CD4-positive, alpha-beta T cell treated with Interleukin-15 for 4 hours (primary cell): ENCODE data around the gene PDGFC.

ENCODE experiments used
- DNase-seq: peaks from one replicate; pipeline ENCODE4 v3.0.0-alpha.2; 2020; ENCODE audit warnings: low spot score

PDGFC gene

DNA sequence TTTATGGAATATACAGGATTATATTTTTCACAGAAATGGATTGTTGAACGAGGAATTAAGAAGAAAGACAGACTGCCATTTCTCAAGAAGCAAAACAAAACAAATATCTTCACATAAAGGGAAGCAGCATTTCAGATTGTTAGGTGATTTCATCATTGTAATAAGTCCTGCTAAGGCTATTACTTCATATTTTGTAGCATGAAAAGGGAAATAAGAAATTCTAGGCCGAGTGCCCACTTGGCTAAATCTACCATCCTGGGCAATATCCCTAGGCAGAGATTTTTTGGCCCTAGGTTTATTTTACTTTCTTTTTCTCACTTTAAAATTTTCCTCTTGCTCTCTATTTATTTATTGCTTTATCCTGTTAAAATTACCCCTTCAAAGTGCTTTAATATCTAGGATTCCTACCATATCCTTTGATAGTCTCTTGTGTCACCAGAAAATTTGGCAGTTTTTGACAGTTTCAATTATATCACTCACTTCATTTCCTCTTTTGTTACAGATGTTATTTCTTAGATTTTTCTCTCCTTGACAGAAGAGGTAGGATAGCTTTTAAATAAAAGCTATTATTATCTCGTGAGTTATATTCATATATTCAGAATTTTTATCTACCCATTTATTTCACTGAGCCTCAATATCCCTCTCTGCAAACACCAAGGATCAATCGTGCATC is 142.3 kb downstream of the PDGFC start:
- no peak for DNase-seq

DNA sequence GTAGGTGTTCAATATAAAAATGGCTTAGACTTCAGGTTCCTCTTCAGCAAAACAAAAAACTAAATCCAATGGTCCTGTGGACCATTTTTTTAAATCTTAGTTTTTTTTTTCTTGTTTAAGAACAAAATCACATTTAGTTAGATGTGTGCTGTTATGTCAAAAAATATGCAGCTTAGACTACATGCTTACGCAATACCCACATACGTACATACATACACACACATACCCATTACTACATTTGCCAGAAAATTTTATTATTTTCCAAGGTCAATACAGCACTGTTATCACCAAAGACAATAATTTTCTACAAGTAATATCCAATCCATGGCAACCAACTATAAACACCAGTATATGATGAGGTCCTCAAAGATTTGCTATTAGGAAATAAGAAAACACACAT is 144.1 kb downstream of the PDGFC start:
- no peak for DNase-seq

DNA sequence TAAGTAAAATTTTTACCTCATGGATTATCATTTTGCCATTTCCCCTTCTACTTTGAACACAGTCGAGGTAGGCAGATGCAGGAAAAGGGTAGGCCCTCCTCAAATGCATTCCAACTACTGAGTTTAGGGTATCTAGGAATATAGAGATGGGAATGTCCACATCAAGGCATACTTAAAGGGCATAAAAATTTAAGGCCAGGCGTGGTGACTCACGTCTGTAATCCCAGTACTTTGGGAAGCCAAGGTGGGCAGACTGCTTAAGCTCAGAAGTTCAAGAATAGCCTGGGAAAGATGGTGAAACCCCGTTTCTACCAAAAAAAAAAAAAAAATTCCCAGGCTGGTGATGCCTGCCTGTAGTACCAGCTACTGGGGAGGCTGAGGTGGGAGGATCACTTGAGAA is 146.5 kb downstream of the PDGFC start:
- DNase-seq, result no peak

DNA sequence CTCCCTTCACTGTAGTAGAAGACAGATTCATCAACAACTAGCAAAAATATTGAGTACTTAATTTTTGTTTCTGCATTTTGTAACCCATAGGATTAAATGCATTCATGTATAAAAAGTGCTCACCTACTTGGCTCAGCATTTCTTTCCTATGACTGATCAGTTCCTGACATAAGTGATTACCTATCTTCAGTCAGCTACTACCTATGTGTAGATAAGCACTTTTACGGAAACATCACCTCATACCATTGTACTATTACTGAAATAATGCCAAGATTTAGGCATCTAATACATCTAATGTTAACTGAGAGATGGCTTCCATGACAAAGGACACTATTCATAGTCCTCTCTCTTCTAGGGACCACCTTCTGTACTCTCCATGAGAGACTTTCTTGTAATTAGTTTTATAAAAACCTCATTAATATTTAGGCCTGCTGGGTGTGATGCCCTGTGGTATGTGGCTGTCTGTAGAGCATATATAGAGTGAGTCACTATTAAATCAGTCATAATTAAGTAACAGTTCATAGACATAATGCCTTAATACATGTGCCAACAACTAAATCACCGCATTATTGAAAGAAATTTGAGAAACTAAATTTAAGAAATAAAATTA is 147.0 kb downstream of the PDGFC start:
- DNase-seq, result no peak

DNA sequence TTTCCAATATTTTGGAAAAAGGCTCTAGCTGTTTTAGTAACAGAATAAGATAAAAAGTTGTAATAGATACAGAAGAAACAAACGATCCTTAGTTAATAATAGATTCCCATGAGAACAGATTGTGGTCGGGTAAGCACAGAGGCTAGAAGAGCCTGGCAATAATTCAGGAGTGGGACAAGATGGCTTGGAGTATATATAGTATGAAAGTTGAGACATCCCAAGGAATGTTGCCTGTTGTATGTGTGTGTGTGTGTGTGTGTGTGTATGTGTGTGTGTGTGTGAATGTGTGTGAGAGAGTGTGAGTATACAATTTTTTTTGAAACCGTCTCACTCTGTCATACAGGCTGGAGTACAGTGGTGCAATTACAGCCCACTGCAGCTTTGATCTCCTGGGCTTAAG is 150.7 kb downstream of the PDGFC start:
- DNase-seq, result no peak

DNA sequence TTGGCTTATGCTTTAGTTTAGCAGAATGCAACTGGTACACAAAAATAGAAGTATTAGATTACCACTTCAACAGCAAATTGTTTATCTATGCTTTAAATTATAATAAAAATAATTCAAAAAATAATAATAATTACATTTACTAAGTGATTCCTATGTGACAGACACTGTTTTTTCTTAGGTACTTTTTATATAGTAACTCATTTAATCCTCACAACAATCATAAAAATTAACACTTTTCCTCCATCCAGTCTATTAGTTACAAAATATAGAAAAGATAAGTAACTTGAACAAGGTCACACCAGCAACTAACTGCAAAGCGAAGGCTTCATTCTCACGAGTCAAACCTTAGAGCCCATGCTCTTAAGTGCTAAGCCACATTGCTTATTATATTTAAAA is 155.2 kb downstream of the PDGFC start:
- no peak for DNase-seq

DNA sequence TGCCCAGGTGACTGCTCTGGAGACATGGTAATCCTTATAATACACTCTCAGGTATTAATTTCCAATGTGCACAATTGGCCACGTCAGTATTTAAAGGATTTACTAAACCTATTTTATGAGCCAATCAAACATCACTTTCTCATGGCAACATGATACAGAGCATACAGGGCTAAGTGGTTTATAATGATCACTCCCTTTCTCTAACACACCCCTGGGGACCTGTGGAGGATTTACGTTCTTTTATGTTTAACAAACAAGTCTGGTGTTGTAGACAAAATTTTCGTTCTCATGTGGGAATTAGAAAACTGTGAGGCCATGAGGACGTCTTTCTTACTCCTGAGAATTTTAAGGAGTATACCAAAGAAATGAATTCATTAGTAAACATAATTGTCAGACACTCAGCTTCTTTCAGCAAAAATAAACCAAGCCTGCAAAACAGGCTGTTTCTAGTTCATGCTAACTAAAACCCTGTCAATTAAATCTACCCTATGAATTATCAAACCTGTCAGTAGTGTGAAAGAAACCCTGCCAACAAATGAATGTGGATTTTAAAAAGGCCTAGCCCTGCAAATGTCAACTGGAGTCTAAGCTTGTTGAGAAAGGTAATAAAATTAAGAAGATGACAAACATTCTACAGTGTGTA is 155.8 kb downstream of the PDGFC start:
- no peak for DNase-seq

DNA sequence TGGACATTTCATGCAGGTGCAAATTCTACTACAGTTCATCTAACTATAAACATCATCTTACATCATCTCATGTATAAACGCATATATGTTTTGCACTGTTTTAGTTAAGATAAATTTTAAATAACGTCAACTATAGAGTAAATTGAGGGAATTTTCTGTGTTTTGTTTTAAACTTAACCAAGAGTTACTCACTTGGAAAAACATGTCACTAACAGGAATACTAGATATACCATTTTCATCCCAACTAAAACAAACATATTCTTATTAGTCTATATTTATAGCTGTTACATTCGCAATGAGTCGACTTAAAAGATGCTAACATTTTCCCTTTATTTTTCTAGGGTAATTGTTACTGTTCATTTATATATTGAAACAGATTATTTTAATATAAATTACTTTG is 159.6 kb downstream of the PDGFC start:
- DNase-seq, result no peak

DNA sequence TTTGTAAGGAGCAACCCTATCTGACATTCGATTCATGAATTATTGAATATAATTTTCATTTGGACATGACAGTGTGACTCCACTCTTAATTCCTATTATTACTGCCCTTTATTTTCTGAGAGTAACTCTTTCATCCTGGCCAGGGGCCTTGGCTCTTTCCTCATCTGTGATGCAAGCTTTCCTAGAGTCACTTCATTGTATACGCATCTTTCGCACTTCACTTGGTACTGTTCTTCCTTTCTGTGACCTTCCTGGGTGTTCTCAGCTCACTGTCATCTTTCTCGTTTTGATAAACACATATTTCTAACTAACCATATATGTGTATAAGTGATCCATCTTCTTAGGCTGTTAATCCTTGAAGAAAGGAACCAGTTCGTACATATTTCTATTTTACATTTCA is 160.3 kb downstream of the PDGFC start:
- DNase-seq, result no peak

DNA sequence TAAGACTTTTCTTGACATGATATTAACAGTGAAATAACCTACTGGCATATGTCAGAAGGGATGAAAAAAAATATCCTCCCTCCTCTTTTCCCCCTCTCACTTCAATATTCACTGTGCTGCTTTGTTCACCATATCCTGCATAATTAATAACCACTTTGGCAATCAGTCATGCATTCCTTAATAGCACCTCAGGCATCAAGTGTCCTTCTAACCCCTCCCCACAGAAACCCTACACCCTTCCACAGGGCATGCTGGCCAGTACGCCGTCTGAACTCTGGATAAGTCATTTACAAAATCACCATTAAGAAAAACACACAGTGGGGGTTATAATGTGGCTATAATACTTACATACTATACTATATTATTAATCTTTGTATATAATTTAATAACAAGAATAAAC is 165.9 kb downstream of the PDGFC start:
- no peak for DNase-seq

DNA sequence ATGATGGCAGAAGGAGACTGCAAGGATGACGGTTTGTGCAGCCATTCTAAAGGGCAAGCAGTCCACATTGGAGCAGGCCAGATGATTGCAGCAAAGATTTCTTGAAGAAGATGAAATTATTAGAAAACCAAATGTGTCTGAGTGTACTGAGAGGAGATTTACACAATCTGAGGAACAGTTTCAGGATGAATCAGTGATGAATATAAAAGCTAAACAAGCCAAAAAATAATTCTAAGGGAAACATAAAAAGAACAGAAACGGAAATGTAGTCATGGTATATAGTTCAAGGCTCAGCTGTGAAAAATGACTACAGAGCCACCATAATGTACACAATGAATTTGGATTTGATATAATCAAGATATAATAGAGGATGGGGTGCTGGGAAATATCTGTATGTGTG is 168.5 kb downstream of the PDGFC start:
- DNase-seq, result no peak

DNA sequence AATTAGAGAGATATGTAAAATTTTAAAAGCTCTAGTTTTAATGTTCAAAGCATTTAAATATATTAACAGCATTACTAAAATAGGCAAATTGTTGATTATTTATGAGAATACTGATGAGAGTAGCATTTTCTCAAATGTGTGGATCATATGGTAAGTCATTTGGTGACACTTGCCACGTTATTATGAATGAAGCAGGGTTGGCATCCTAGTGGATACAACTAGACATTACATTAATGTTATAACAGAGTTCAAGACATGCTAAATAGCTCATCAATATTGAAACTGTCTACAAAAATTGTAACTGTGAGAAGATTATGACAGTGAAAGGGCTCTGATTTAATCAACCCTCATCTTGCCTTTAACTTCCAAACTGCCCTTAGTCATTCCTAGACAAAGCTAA is 171.1 kb downstream of the PDGFC start:
- no peak for DNase-seq

DNA sequence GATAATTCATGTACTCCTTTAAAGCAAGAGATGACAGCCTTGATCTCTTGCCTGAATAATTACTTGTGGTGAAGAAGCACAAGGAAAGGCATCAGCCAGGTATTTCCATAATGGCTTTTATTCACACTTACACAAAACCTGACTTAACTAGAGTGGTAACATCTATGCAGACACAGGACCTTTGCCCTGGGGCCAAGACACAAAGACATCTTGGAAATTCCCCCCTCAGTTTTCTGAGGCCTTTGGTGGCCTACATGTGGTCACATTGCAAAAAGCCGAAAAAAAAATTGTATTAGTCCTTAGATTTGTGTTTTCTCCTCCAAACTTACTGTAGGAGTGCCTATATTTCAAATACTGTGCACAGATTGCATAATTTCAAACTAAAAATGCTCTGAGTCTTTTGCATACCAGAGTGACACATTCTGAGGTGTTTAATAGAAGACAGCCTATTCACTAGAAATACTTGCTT is 172.4 kb downstream of the PDGFC start:
- DNase-seq, result no peak

DNA sequence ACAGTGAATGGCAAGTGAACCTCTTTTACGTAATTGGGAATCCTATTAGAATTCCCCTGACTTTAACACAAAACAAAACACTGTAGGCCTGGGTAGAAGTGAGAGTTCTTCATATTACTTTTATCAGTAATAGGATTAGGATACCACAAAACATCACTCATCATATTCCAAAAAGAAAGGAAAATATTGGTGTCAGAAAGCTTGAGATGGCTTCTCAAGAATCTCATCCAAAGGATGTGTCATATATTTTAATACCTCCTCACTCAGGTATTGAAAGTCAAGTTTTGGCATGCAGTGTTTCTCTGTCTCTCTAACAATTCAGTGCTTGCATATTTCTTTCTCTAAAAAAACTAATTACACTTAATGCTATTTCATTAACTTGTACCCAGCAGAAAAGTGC is 173.2 kb downstream of the PDGFC start:
- no peak for DNase-seq

DNA sequence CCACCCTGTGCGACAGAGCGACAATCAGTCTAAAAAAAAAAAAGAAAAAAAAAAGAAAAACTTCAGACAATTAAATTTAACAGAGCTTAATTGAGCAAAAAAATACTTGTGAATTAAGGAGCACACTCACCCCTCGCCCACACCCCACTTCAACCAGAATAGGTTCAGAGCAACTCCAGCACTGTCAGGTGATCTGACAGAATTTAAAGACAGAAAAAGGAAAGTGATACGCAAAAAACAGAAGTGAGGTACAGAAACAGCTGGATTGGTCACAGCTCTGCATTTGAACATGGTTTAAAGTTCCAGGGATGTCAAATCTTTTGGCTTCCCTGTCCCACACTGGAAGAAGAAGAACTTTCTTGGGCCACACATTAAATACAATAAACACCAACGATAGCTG is 174.4 kb downstream of the PDGFC start:
- no peak for DNase-seq

DNA sequence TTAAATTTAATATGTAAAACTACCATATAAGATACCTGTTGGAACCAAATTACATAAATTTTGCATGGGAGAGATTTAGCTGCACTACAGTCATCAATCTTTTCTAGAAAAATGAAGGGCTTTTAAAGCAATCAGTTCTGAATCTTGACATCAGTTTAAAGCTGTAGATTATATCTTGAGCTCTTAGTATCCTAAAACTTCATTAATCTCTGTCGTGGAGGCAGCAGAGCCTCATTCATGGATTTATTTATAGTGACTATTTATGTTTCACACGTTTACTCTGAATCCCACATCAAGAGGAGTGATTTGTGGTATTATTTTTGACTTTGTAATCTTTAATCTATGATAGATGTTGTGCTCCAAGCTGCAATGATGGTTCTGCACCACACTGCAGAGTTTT is 175.9 kb downstream of the PDGFC start:
- no peak for DNase-seq

DNA sequence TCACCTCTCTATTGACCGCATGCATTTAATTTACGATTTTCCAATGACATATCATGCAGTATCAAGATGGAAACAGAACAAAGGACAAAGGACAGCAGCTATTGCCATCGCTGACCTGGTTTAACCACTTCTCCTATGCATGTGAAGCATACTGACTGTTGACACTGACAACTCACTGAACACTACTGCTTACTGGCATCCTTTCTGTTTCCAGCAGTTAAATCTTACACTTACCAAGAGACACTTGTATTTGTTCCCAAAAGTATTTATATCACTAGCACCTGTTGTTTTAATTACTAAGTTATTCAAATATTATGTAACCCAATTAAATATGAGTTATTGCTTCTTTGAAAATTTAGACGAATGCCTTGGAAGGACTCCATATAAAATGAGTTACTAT is 176.7 kb downstream of the PDGFC start:
- no peak for DNase-seq

DNA sequence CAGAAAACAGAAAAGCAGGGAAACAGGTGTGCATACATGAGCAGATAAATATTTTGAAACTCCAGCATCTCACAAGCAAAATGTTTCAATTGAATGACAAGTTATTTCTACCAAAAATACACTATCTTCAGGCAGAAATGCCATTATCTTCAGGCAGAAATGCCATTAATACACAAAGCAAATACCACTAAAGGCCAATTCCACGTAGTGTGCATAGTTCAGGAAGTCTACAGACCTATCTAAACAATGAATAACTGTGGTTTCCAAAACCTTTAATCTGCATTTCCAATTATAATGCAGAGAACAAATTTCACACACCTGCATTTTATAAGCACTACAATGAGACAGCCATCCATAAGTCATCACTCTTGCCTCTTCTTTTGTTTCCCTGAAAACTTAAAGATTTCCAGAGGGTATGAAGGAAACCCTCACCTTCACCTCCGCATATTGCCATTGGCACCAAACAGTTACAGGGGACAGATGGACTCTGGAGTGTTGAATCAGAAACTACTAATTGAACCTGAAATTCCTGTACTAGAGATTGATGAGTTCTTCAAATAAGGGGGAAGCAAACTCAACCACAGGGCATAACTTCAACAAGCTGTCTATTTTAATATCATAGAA is 179.0 kb downstream of the PDGFC start:
- DNase-seq, result no peak

DNA sequence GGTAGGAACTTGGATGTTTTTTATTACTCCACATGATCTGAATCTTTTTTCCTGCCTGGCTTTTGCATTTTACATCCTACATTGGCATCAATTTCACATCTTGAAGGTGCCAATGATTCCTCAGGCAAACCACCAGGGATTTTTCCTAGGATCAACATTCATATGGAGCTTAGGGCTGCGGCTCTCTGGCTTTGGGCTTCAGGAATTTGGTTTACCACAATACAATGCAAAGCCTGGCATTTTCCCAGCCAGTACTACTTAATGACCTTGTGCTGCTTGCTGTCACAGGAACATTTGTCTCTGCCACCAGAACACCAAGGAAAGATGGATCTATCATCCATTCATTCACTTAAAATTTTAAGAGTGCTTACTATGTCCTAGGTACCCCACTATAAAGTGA is 180.7 kb downstream of the PDGFC start:
- no peak for DNase-seq

DNA sequence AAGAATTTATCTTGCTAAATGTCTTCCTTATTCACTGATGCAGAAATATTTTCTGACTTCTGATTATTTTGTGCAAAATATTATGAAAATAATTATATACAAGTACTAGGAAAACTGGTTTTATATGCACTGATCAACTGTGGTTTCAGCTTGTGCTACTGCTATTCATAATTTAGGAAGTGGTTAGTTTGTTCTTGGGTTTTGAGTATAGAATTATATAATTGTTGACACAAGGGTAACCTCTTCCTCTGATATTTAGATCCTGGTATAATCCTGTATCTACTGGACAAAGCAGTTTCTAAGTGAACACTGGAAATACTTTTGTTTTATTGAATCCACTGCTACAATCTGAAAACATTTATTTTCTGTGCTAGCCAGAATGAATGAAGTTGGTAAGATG is 182.8 kb downstream of the PDGFC start:
- no peak for DNase-seq

DNA sequence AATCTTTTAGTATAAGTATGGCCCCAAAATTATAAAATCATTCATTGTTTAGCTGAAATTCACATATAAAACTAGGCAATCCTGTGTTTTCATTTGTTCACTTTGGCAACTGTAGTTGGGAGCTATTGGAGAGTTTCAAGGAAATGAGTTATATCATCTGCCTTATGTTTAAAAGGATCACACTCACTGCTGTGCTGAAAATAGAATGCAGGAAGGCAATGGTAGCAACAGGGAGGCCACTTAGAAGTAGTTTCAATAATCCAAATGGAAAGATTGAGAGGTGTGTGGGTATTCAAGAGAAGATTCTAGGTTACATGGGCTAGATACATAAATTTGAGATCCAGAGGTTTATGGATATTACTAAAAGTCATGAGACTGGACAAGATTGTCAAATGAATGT is 184.9 kb downstream of the PDGFC start:
- no peak for DNase-seq

DNA sequence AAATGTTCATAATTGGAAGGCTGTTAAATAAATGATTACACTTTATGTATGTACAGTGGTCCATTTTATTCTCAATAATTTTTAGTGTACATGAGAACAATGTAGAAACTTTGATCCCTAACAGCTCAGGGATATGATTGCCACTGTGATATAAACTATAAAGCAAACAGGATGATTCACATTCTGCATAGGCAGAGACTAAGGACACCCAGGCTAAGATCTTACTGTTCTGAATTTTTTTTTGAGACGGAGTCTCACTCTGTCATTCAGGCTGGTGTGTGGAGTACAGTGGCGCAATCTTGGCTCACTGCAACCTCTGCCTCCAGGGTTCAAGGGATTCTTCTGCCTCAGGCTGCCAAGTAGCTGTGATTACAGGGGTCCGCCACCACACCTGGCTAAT is 186.6 kb downstream of the PDGFC start:
- no peak for DNase-seq

DNA sequence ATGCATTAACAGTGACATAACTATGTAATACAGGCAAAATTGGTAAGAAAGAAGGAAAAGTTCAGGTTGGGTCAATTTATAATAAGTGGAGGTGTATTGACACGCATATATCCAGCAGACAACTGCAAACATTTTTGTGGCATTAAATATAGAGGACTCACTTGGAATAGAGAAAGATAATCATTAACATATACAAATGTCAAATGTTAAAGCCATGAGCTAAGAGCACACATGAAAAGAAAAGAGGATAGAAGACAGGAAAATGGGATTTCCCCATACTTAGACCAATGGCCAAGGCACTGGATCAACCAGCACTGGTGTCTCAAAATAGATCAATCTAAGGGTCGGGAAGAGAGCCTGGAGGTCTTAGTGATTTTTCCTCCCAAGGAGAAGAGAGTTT is 187.6 kb downstream of the PDGFC start:
- no peak for DNase-seq
